ENCODE data around the gene ZCWPW1.
"Not testable (repeated sequence)": the region's sequence is repeated elsewhere in the genome, so short reads cannot be mapped to it uniquely, and the experiment has no call there.

ZCWPW1 gene

GRCh38 chr7:100446040-100446439, 17.5 kb upstream of the ZCWPW1 start:
- Histone ChIP-seq H3K4me3 (ENCODE audit: low read depth, low read length) (no peak overlapping the region), H3K27me3 (no peaks in the 10 kb centered on the region), H3K36me3 (no peaks in the 10 kb centered on the region), H3K9me3 (no peaks in the 10 kb centered on the region), H3K4me1 (peaks cover 7% of the 10 kb centered on the region)
- DNase-seq, result no peak
- TF ChIP-seq CTCF (IDR thresholded peaks at IDR 0.05; ENCODE audit: low read depth, low read length), result no peak

- no peak for DNase-seq
- H3K27me3 ChIP-seq, result no peaks in the 10 kb centered on the region
- TF ChIP-seq CTCF (IDR thresholded peaks at IDR 0.05; ENCODE audit: low read depth, low read length), result no peak
- no peaks in the 10 kb centered on the region for H3K36me3 ChIP-seq
- no peak overlapping the region for H3K4me3 ChIP-seq (ENCODE audit: low read depth, low read length)
- peaks cover 7% of the 10 kb centered on the region for H3K4me1 ChIP-seq
- no peaks in the 10 kb centered on the region for H3K9me3 ChIP-seq
Observed at GRCh38 chr7:100444311-100445278, 16.1 kb upstream of the ZCWPW1 start.

GRCh38 chr7:100443096-100443840, 14.8 kb upstream of the ZCWPW1 start:
- no peak for DNase-seq
- Histone ChIP-seq H3K36me3 (no peaks in the 10 kb centered on the region), H3K9me3 (no peaks in the 10 kb centered on the region), H3K4me1 (peaks cover 7% of the 10 kb centered on the region), H3K4me3 (ENCODE audit: low read depth, low read length) (no peak overlapping the region), H3K27me3 (no peaks in the 10 kb centered on the region)
- TF ChIP-seq CTCF (IDR thresholded peaks at IDR 0.05; ENCODE audit: low read depth, low read length), result no peak

GRCh38 chr7:100441641-100442535, 13.4 kb upstream of the ZCWPW1 start:
- no peak for TF ChIP-seq CTCF (IDR thresholded peaks at IDR 0.05; ENCODE audit: low read depth, low read length)
- DNase-seq, result no peak
- H3K4me1 ChIP-seq, result peaks cover 7% of the 10 kb centered on the region
- no peak overlapping the region for H3K4me3 ChIP-seq (ENCODE audit: low read depth, low read length)
- H3K36me3 ChIP-seq, result no peaks in the 10 kb centered on the region
- no peaks in the 10 kb centered on the region for H3K27me3 ChIP-seq
- H3K9me3 ChIP-seq, result no peaks in the 10 kb centered on the region

GRCh38 chr7:100439244-100439643, 10.7 kb upstream of the ZCWPW1 start:
- not testable (repeated sequence) for H3K27me3 ChIP-seq; H3K4me3 ChIP-seq (ENCODE audit: low read depth, low read length); DNase-seq; H3K9me3 ChIP-seq; H3K4me1 ChIP-seq
- H3K36me3 ChIP-seq, result peaks cover 16% of the 10 kb centered on the region

GRCh38 chr7:100438731-100439130, 10.2 kb upstream of the ZCWPW1 start:
- H3K9me3 ChIP-seq; H3K27me3 ChIP-seq; H3K4me1 ChIP-seq; DNase-seq; H3K4me3 ChIP-seq (ENCODE audit: low read depth, low read length): not testable (repeated sequence)
- peaks cover 21% of the 10 kb centered on the region for H3K36me3 ChIP-seq

Measured in BE2C (cell line).